HL-60 (cell line): Measurements from ENCODE around the gene TBCD.

Source experiments
- DNase-seq, 2 experiments: peaks; one replicate each; pipeline ENCODE4 v3.0.0-alpha.2; 2010 to 2020; ENCODE audit warnings: low read depth in 1 of 2, low spot score in 1 of 2
- H3K27ac ChIP-seq: fragments of 250-450 bp; sonication (Bioruptor Pico); replicated peaks from 2 replicates; pipeline ENCODE4 v1.5.1; 2020; ENCODE audit warnings: mild to moderate bottlenecking, moderate library complexity
- H3K27me3 ChIP-seq: fragments of 250-450 bp; sonication (Bioruptor Pico); 2 replicates; pipeline ENCODE4 v1.5.1; 2021; ENCODE audit warnings: mild to moderate bottlenecking, moderate library complexity; ENCODE audit not compliant: insufficient read depth, poor library complexity, severe bottlenecking
- H3K4me3 ChIP-seq: replicated peaks from 2 replicates; pipeline ENCODE4 v1.5.1; 2011; ENCODE audit warnings: mild to moderate bottlenecking, control low read depth, low read length; ENCODE audit not compliant: insufficient read depth
- GABPA ChIP-seq: IDR thresholded peaks from 2 replicates; pipeline ENCODE4 v1.6.1; 2012; ENCODE audit warnings: low read depth
- POLR2AphosphoS5 ChIP-seq: IDR thresholded peaks from 2 replicates; pipeline ENCODE4 v1.6.1; 2012; ENCODE audit warnings: low read depth
- SPI1 ChIP-seq: IDR thresholded peaks from 2 replicates; pipeline ENCODE4 v1.6.1; 2012; ENCODE audit warnings: low read depth, mild to moderate bottlenecking, borderline replicate concordance
- TF ChIP-seq, protein P1 (sequence below): IDR thresholded peaks from one replicate; pipeline ENCODE4 v1.5.1; 2011; ENCODE audit warnings: low read length, control low read depth, inconsistent platforms; ENCODE audit not compliant: insufficient read depth
- TF ChIP-seq, protein P2 (sequence below): IDR thresholded peaks from 2 replicates; pipeline ENCODE4 v1.6.1; 2012; ENCODE audit warnings: low read depth; ENCODE audit not compliant: insufficient replicate concordance

The TBCD gene

DNA sequence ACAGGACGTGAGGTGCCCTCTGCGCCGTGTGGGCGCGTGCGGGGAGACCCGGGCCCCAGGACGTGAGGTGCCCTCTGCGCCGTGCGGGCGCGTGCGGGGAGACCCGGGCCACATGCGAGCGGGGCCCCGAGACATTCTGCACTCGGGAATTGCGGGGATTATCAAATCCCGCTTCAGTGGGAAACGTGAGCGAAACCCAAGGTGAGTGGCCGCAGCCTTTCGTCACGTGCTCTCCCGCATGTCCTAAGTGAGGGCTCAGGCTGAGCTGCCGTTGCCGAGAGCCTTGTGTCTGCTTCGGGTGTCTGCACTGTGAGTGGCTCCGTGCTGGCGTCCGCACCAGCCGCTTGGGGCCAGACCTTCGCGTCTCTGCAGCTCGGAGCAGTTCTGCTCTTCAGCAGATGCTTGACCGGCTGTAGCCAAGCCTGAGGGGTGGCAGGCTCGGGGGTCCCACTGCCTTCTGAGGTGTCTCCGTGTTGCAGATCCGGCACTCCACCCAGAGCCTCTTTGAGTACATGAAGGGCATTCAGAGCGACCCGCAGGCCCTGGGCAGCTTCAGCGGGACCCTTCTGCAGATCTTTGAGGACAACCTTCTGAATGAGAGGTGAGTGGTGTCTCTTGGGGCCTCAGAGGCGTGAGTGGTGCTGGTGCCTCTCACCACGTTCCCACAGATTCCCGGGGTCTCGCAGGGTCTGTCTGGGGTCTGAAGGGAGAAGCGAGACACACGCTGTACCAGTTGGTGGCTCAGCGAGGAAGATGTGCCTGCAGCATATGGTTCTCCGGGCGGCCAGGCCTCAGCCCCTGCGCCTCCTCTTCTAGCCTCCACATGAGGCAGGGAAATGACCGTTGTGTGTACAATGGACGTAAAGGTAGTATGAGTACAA, 178.4 kb downstream of the TBCD start:
- no peak overlapping the region for H3K4me3 ChIP-seq
- TF ChIP-seq SPI1 = no peak
- TF ChIP-seq POLR2AphosphoS5 = no peak
- TF ChIP-seq GABPA = no peak
- TF ChIP-seq, protein P1, sequence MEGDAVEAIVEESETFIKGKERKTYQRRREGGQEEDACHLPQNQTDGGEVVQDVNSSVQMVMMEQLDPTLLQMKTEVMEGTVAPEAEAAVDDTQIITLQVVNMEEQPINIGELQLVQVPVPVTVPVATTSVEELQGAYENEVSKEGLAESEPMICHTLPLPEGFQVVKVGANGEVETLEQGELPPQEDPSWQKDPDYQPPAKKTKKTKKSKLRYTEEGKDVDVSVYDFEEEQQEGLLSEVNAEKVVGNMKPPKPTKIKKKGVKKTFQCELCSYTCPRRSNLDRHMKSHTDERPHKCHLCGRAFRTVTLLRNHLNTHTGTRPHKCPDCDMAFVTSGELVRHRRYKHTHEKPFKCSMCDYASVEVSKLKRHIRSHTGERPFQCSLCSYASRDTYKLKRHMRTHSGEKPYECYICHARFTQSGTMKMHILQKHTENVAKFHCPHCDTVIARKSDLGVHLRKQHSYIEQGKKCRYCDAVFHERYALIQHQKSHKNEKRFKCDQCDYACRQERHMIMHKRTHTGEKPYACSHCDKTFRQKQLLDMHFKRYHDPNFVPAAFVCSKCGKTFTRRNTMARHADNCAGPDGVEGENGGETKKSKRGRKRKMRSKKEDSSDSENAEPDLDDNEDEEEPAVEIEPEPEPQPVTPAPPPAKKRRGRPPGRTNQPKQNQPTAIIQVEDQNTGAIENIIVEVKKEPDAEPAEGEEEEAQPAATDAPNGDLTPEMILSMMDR = no peak
- TF ChIP-seq, protein P2, sequence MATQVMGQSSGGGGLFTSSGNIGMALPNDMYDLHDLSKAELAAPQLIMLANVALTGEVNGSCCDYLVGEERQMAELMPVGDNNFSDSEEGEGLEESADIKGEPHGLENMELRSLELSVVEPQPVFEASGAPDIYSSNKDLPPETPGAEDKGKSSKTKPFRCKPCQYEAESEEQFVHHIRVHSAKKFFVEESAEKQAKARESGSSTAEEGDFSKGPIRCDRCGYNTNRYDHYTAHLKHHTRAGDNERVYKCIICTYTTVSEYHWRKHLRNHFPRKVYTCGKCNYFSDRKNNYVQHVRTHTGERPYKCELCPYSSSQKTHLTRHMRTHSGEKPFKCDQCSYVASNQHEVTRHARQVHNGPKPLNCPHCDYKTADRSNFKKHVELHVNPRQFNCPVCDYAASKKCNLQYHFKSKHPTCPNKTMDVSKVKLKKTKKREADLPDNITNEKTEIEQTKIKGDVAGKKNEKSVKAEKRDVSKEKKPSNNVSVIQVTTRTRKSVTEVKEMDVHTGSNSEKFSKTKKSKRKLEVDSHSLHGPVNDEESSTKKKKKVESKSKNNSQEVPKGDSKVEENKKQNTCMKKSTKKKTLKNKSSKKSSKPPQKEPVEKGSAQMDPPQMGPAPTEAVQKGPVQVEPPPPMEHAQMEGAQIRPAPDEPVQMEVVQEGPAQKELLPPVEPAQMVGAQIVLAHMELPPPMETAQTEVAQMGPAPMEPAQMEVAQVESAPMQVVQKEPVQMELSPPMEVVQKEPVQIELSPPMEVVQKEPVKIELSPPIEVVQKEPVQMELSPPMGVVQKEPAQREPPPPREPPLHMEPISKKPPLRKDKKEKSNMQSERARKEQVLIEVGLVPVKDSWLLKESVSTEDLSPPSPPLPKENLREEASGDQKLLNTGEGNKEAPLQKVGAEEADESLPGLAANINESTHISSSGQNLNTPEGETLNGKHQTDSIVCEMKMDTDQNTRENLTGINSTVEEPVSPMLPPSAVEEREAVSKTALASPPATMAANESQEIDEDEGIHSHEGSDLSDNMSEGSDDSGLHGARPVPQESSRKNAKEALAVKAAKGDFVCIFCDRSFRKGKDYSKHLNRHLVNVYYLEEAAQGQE = no peak
- H3K27me3 ChIP-seq = no peaks in the 10 kb centered on the region
- no peak overlapping the region for H3K27ac ChIP-seq
- no peak for DNase-seq

DNA sequence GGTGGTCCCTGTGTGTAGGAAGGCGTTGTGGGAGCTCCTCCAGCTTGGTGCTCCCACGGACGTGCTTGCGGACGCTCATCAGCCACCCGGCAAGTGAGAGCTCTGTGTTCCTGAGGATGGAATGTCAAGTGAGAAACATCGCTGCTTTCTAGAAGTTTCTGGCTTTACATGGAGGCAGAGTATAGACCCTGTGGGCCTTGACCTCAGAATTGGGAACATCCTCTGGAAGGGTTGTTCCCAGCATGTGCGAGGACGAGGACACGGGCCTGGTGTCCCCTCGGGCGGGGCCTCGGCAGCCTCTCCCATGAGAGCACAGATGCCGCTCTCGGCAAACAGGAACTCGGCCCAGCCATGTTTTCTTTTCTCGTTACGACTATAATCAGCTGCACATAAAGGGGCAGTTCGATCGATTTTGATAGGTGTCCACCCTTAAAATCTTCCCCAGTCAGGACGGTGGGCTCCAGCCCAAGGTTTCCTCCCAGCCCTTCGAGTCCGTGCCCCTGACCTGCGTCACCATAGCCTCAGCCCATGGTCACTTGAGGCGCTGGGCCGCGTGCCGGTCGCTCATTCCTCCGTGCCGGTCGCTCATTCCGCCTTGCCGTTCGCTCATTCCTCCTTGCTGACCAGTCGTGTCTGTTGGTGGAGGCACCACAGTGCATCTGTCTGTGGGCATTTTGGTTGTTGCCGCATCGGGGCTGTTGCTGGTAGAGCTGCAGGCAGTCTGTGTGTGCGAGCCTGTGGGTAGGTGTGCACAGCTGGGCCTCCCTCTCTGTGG, 179.2 kb downstream of the TBCD start:
- Histone ChIP-seq H3K27ac (no peak overlapping the region), H3K27me3 (no peaks in the 10 kb centered on the region), H3K4me3 (no peak overlapping the region)
- no peak for DNase-seq
- TF ChIP-seq GABPA (no peak), POLR2AphosphoS5 (no peak), SPI1 (no peak)
- TF ChIP-seq, protein P1 = no peak
- TF ChIP-seq, protein P2 = no peak

DNA sequence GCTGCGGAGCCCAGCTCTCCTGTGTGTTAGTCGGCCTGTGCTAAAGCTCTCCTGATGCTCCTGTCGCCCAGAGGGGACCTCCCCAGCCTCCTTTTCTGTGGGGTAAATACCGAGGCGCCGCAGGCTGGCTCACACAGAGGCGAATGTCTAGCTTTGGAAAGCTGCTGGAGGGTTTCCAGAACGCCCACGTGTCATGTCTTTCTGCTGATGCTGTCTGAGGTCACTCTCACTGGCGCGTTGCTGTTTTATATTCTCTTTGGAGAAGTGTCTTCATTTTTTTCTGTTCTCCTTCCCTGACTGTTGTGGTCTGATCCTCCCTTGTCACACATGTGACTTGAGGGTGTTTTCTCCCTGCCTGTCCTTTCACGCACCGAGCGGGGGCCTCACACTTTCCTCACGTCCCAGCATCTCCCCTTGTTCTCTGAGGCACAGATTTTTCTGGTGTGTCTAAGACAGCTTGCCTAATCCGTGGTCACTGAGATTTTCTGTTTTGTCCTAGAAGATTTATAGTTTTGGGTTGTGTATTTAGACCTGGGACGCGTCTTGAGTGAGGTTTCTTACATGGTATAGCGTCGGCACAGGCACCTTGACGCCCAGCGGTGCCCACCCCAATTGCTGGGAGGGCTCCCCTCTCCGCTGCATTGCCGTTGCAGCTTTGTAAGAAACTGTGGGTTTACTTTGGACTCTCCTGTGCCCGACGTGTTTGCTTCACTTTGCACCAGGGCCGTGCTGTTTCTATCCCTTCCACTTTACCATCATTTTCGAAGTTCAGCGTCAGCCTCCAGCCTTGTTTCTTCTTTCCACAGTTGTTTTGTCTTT, 180.0 kb downstream of the TBCD start:
- no peaks in the 10 kb centered on the region for H3K27me3 ChIP-seq
- no peak overlapping the region for H3K4me3 ChIP-seq
- no peak for DNase-seq
- H3K27ac ChIP-seq = no peak overlapping the region
- TF ChIP-seq, protein P2 = no peak
- TF ChIP-seq GABPA (no peak), SPI1 (no peak), POLR2AphosphoS5 (no peak)
- TF ChIP-seq, protein P1 = no peak
